Ectodermal cell (in vitro differentiated cells): Measurements from ENCODE around the gene MMS22L. TPM values are rescaled to one million over a fixed set of nuclear protein-coding genes. Genes with fewer than 3 reads are reported as not detected.

ENCODE experiments used
- H3K27ac ChIP-seq: 2 replicates; pipeline ENCODE4 v1.7.0; 2013; ENCODE audit warnings: mild to moderate bottlenecking, low read depth, low read length; ENCODE audit not compliant: insufficient read depth, poor library complexity, severe bottlenecking
- H3K27me3 ChIP-seq: 2 replicates; pipeline ENCODE4 v1.7.0; 2013; ENCODE audit warnings: mild to moderate bottlenecking, low read length; ENCODE audit not compliant: insufficient read depth, control insufficient read depth, poor library complexity, severe bottlenecking
- H3K36me3 ChIP-seq: one replicate; pipeline ENCODE4 v1.7.0; 2013; ENCODE audit warnings: low read length; ENCODE audit not compliant: control insufficient read depth, insufficient read depth
- H3K4me1 ChIP-seq: one replicate; pipeline ENCODE4 v1.7.0; 2013; ENCODE audit warnings: low read length; ENCODE audit not compliant: control insufficient read depth, insufficient read depth
- H3K4me3 ChIP-seq: 2 replicates; pipeline ENCODE4 v1.7.0; 2013; ENCODE audit warnings: low read depth, low read length, control low read depth; ENCODE audit not compliant: insufficient read depth
- H3K9me3 ChIP-seq: 2 replicates; pipeline ENCODE4 v1.7.0; 2013; ENCODE audit warnings: mild to moderate bottlenecking, low read length, moderate library complexity; ENCODE audit not compliant: control insufficient read depth
- WGBS, 2 experiments: methylation state at CpG; one replicate each; pipeline ENCODE4 v1.1.7; 2013; ENCODE audit warnings: missing lambda C conversion rate in 2 of 2; 5-methylcytosine and 5-hydroxymethylcytosine counted together
- polyA plus RNA-seq, 4 experiments: library from polyadenylated mRNA; stranded (reverse); fragments of 50-300 nt; gene quantifications; one replicate each; pipeline ENCODE4 v1.2.3, GENCODE V29; 2013

MMS22L gene, protein sequence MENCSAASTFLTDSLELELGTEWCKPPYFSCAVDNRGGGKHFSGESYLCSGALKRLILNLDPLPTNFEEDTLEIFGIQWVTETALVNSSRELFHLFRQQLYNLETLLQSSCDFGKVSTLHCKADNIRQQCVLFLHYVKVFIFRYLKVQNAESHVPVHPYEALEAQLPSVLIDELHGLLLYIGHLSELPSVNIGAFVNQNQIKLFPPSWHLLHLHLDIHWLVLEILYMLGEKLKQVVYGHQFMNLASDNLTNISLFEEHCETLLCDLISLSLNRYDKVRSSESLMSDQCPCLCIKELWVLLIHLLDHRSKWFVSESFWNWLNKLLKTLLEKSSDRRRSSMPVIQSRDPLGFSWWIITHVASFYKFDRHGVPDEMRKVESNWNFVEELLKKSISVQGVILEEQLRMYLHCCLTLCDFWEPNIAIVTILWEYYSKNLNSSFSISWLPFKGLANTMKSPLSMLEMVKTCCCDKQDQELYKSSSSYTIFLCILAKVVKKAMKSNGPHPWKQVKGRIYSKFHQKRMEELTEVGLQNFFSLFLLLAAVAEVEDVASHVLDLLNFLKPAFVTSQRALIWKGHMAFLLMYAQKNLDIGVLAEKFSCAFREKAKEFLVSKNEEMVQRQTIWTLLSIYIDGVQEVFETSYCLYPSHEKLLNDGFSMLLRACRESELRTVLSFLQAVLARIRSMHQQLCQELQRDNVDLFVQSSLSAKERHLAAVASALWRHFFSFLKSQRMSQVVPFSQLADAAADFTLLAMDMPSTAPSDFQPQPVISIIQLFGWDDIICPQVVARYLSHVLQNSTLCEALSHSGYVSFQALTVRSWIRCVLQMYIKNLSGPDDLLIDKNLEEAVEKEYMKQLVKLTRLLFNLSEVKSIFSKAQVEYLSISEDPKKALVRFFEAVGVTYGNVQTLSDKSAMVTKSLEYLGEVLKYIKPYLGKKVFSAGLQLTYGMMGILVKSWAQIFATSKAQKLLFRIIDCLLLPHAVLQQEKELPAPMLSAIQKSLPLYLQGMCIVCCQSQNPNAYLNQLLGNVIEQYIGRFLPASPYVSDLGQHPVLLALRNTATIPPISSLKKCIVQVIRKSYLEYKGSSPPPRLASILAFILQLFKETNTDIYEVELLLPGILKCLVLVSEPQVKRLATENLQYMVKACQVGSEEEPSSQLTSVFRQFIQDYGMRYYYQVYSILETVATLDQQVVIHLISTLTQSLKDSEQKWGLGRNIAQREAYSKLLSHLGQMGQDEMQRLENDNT
- polyA plus RNA-seq (2013, experiment 1 of 4), result 29.7 TPM
- polyA plus RNA-seq (2013, experiment 2 of 4), result 33.0 TPM
- polyA plus RNA-seq (2013, experiment 3 of 4), result 23.2 TPM
- polyA plus RNA-seq (2013, experiment 4 of 4), result 26.4 TPM

DNA sequence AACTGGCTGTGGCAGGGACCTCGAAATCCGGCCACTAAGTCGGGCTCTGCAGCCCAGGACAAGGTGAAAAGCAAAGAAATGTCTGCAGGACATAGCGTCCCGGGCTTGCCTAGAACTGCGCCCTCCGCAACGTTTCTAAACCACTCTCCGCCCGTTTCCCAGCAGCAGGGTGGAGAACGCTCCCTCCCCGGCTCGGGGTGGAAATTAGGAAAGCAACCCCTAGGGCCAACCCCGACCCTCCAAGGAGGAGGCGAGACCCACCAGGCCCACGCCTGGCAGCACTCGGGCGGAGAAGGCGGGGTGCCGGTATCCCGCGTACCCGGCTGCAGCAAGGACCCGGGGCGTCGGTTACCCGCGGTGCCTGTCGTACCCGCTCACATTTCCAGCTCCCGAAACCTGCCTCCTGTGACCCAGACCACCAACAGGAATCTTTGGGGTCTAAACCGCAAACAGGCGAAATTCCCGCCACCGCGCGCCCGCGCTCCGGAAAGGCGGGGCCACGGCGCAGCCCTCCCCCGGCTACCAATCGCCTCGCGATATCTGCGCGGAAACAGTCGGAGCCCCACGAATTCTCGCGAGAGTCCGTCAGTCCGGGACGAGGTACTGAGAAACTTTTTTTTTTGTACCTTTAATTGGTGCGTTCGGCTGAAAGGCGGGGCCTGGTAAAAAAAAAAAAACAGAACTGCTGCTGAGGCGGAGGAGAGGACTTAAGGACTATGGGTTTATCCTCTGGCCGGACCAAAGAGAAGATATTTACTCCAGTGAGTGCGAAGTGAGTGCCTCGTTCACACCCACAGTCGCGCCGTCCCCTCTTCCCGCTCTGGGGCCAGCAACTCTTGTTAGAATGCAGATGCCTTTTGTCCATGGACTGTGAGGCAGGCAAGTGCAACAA lies at the start of gene MMS22L:
MMS22L (minus strand) TSS at position 491 of the 892 bp plus-strand sequence. CDS start 739 bp downstream, outside the sequence.
- WGBS, 2 experiments, result 0% methylated on average over 67 of the region's 67 CpGs
- H3K4me3 ChIP-seq, result peak within 1 kb of the TSS; percentile 91
- no peaks in the 10 kb centered on the region for H3K36me3 ChIP-seq
- no peaks in the 10 kb centered on the region for H3K9me3 ChIP-seq
- H3K27me3 ChIP-seq, result no peaks in the 10 kb centered on the region
- peaks cover 3% of the 10 kb centered on the region for H3K4me1 ChIP-seq
- H3K27ac ChIP-seq, result peak within 1 kb of the TSS; percentile 89

DNA sequence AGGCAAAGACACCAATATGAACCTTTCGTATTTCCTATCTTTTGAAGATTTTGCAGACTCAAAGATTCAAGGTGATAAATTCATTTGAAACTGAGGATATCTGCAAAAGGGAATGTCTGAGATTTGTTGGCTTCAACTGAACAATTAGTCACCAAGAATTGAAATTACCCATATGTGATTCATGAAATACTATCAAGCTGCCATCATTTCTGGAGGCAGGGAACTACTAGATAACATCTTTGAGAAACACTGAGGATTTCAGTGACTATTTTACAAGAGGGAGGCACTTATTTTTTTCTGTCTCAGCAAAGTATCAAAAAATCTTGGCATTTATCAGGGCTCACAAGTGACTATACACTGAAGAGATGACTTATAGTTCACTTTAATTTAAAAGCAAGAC lies 39.8 kb upstream of the MMS22L start:
- H3K36me3 ChIP-seq, result no peaks in the 10 kb centered on the region
- H3K9me3 ChIP-seq, result no peaks in the 10 kb centered on the region
- no peak overlapping the region for H3K27ac ChIP-seq
- no peaks in the 10 kb centered on the region for H3K4me1 ChIP-seq
- no peaks in the 10 kb centered on the region for H3K27me3 ChIP-seq
- WGBS, 2 experiments, result 84 to 100% methylated on average over 1 of the region's 1 CpG
- H3K4me3 ChIP-seq, result no peak overlapping the region

DNA sequence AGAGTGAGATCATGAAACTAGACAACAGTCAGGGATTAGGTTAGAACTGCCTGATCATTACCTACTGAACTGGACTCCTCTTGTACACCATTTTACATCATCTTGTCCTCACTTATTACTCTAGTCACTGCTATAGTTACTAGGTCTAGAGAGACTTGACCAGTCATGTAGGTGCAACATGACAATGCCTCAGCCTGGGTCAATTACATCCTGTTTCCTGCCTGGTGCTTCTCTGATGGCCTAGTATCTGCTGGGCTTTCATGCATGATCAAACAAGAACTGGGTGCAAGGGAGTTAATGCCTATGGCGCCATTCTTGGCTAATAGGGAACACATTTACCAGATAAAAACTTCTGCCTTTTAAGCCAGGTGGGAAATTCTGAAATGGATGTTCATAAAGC lies 39.2 kb upstream of the MMS22L start:
- Histone ChIP-seq H3K4me3 (no peak overlapping the region), H3K27me3 (no peaks in the 10 kb centered on the region), H3K36me3 (no peaks in the 10 kb centered on the region), H3K9me3 (no peaks in the 10 kb centered on the region), H3K27ac (no peak overlapping the region), H3K4me1 (no peaks in the 10 kb centered on the region)
- WGBS, 2 experiments, result 93 to 100% methylated on average over 1 of the region's 1 CpG

DNA sequence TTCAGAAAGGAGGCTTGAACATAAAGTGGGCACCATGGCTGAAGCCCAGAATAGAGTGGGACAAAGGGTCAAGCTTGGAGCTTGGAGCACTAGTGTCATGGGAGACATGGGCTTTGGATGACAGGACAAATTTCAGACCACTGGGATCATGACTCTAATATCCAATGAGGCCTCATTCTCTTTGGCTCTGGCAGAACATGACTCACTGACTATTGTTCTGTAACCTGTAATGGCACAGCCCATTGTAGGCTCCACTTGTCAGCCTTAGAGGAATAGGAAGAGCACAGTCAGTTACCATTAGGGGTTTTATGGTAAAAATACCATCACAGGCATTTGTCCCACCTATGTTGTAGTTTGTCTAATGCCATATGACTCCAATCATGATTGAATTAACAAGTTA lies 34.0 kb upstream of the MMS22L start:
- no peaks in the 10 kb centered on the region for H3K9me3 ChIP-seq
- no peaks in the 10 kb centered on the region for H3K27me3 ChIP-seq
- no peak overlapping the region for H3K27ac ChIP-seq
- no peaks in the 10 kb centered on the region for H3K4me1 ChIP-seq
- no peaks in the 10 kb centered on the region for H3K36me3 ChIP-seq
- no peak overlapping the region for H3K4me3 ChIP-seq

DNA sequence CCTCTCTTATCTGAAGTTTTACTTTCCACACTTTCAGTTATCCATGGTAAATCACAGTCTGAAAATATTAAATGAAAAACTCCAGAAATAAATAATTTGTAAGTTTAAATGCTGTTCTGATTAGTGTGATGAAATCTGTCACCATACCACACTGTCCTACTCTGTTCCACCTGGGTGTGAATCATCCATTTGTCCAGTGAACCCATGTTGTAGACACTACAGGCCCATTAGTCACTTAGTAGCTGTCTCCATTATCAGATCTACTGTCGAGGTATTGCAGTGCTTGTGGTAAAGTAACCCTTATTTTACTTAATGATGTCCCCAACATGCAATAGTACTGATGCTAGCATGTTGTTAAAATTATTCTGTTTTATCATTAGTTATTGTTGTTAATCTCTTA lies 29.2 kb upstream of the MMS22L start:
- Histone ChIP-seq H3K36me3 (no peaks in the 10 kb centered on the region), H3K27ac (no peak overlapping the region), H3K9me3 (no peaks in the 10 kb centered on the region), H3K4me1 (no peaks in the 10 kb centered on the region), H3K27me3 (no peaks in the 10 kb centered on the region), H3K4me3 (no peak overlapping the region)
- 92% methylated on average over 1 of the region's 1 CpG; no CpG with 5 or more reads in 1 of the 2 experiments for WGBS, 2 experiments

DNA sequence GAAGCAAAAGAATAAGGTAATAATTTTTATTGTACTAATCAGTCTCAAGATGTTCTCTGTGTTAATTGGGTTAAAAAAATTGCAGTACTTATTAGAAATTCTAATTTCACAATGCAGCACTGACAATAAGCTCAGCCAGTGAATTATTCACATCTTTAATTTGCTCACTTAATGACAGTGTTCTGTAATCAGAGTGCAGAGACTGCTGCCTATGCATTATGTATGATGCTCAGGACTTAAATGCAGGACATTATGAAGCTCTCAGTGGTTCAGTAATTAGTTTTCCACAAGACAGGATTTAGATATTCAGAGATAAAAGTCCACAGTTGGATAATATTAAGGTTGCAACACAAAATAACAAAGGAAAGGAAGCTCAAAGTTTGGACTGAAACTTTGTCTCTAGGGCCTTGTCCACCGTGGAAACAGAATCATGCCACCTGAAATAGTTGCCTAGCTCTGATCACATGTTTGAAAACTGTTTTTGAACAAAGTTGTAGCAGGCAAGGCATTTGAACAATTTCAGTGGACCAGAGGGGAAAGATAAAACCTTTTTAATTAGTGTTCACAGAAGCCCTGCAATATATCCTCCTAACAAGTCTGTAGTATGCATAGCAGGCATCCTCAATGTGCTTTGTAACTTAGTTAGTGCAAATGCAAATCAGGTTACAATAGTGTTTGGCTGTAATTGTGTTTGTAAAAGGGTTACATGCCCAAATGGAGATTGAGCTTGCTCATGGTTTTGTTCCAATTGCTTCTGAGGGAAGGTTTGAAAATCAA lies 23.7 kb upstream of the MMS22L start:
- Histone ChIP-seq H3K36me3 (no peaks in the 10 kb centered on the region), H3K4me3 (no peak overlapping the region), H3K27ac (no peak overlapping the region), H3K27me3 (no peaks in the 10 kb centered on the region), H3K4me1 (peaks cover 16% of the 10 kb centered on the region), H3K9me3 (no peaks in the 10 kb centered on the region)
- 62 to 75% methylated on average over 1 of the region's 1 CpG for WGBS, 2 experiments

DNA sequence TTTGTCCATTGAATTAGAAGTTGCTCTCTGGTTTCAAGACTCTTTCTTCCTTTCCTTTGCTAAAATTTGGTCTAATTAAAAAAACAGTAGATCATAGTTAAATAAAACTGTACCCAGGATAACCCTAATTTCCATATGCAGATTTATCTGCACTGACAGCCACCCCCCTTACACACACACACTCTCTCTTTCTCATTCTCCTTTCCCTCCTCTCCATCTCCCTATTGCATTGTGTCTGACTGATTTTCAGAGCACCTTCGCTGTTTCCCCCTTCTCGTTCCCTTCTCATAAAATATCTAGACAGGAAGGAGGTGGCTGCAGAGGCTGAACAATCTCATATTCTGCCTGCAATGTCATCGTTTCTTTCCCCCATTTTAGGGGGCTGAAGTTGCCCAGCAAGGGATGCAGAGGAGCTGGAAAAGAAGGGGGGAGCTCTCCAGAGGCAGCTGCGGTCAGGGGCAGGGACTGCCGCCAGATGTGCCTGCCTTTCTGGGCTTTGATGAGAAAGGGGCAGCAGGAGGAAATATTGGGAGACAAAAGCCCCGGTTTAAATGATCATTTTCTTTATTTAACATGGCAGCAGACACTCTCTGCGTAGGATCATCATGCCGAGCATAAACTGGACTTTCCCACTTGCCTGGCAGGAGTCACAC lies 22.5 kb upstream of the MMS22L start:
- Histone ChIP-seq H3K9me3 (no peaks in the 10 kb centered on the region), H3K27ac (peak overlapping the region; percentile 36), H3K36me3 (no peaks in the 10 kb centered on the region), H3K4me3 (no peak overlapping the region), H3K4me1 (peaks cover 16% of the 10 kb centered on the region), H3K27me3 (no peaks in the 10 kb centered on the region)
- 56 to 60% methylated on average over 8 of the region's 8 CpGs for WGBS, 2 experiments

DNA sequence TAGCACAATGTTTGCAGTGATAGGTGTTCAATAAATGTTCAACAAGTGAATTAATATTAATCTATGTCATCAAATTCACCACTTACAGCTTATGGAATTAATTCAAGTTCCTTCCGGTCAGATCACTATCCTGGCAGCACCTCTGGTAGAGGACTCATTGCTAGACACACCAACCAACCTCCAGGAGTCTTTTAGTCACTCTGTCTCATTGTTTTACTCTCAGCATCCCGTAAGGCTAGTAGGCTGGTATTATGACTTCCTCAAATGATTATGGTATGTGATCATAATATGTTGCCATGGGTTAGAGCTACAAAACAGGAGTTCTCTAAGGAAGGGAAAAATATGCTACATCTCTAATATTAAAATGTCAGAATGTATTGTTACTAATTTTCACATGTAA lies 21.7 kb upstream of the MMS22L start:
- Histone ChIP-seq H3K36me3 (no peaks in the 10 kb centered on the region), H3K27me3 (no peaks in the 10 kb centered on the region), H3K9me3 (no peaks in the 10 kb centered on the region), H3K4me1 (peaks cover 16% of the 10 kb centered on the region), H3K4me3 (no peak overlapping the region), H3K27ac (no peak overlapping the region)
- 86 to 92% methylated on average over 1 of the region's 2 CpGs for WGBS, 2 experiments
